GM19035 (cell line): ENCODE measurements around the gene RRP1B.
"Not testable (repeated sequence)": the region's sequence is repeated elsewhere in the genome, so short reads cannot be mapped to it uniquely, and the experiment has no call there.

Source experiments
- ATAC-seq: cut with Tn5 transposase; IDR thresholded peaks from one replicate; pipeline ENCODE4 v1.9.1; 2021; ENCODE audit not compliant: unreplicated experiment

The RRP1B gene

GRCh38 chr21:43697758-43698643 is 38.6 kb downstream of the RRP1B start:
- ATAC-seq: no peak

GRCh38 chr21:43699492-43699777 is 40.1 kb downstream of the RRP1B start:
- not testable (repeated sequence) for ATAC-seq

GRCh38 chr21:43699933-43700599 is 40.7 kb downstream of the RRP1B start:
- ATAC-seq: no peak

- no peak for ATAC-seq
Measured at GRCh38 chr21:43701936-43702784, 42.8 kb downstream of the RRP1B start.

DNA sequence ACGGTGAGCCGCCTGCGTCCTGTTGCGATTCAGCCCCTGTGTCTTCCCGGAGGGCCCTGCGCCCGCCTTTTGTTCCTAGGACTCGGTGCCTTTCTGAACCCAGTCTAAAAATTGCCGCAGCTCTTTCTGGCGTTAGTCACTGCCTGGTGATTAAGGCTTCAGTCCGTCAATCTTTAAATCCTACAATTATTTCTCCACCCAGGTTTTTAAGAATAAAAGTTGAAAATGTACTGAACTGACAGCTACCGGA is 43.4 kb downstream of the RRP1B start:
- ATAC-seq: no peak

DNA sequence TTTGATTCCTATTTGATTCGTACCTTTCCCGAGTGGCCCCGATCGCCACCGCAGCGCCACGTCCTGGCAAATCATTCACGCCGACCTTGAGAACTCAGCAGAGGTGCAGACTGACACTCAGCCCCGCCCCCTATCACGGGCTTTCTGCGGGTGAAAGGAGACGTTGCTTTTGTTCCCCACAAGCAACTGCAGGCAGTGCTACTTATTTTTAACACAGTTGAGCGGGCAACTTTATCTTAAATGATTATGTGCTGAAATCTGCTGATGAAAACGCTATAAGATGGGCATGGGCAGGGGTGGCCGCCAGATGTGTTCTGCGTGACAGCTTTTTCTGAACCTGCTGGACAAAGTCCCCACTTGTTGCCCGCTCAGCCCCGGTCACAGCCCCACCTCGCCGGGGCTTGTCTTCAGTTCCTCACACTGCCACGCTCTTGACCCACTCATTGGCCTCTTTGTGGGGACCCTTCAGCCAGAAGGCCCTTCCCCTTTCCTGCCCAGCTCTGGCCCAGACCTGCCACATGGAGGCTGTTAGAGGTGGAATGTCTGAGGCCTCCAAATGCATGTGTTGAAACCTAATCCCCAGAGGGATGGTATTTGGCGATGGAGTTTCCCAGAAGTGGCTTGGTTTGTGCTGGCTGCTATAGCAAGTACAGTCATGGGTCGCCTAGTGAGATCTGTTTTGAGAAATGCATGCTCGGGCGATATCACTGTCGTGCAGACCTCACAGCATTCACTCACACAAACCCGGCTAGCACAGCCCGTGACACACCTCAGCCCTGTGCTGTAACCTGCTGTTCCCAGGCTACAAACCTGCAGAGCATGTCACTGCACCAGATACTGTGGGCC is 43.9 kb downstream of the RRP1B start:
- no peak for ATAC-seq

DNA sequence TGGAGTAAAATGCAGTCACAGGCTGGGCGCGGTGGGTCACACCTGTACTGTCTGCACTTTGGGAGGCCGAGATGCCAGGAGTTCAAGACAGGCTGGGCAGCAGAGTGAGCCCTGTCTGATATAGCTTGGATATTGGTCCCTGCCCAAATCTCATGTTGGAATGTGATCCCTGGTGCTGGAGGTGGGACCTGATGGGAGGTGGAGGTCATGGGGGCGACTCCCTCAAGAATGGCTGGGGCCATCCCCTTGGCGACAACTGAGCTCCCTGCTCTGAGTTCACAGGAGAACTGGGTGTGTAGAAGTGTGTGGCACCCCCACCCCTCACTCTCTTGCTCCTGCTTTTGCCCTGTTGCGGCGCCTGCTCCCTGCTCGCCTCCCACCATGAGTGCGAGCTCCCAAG is 48.1 kb downstream of the RRP1B start:
- no peak for ATAC-seq

DNA sequence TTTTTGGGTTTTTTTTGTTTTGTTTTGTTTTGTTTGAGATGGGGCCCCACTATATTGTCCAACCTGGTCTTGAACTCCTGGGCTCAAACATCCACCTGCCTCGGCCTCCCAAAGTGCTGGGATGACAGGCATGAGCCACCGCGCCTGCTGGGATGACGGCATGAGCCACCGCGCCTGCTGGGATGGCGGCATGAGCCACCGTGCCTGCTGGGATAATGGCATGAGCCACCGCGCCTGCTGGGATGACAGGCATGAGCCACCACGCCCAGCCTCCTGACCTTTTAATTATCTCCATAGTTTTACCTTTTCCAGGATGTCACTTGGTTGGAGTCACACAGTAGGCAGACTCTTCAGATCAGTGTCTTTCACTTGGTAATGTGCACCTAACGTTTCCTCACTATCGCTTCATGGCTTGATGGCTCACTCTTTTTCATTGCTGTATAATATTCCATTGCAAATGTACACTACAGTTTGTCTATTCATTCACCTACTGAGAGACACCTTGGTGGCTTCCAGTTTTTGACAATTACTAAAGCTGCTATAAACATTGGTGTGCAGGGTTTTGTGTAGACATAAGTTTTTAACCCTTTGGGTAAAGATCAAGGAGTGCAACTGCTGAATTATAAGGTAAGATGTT is 49.5 kb downstream of the RRP1B start:
- ATAC-seq: no peak

- no peak for ATAC-seq
Measured at GRCh38 chr21:43712268-43712942, 53.0 kb downstream of the RRP1B start.

DNA sequence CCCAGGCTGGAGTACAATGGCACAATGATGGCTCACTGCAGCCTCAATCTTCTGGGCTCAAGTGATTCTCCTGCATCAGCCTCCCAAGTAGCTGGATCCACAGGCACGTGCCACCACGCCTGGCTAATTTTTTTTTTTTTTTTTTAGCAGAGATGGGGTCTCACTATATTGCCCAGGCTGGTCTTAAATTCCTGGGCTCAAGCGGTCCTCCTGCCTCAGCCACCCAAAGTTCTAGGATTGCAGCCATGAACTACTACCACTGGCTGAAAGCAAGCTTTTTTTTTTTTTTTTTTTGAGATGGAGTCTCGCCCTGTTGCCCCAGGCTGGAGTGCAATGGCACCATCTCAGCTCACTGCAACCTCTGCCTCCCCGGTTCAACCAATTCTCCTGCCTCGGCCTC is 53.8 kb downstream of the RRP1B start:
- ATAC-seq: not testable (repeated sequence)

DNA sequence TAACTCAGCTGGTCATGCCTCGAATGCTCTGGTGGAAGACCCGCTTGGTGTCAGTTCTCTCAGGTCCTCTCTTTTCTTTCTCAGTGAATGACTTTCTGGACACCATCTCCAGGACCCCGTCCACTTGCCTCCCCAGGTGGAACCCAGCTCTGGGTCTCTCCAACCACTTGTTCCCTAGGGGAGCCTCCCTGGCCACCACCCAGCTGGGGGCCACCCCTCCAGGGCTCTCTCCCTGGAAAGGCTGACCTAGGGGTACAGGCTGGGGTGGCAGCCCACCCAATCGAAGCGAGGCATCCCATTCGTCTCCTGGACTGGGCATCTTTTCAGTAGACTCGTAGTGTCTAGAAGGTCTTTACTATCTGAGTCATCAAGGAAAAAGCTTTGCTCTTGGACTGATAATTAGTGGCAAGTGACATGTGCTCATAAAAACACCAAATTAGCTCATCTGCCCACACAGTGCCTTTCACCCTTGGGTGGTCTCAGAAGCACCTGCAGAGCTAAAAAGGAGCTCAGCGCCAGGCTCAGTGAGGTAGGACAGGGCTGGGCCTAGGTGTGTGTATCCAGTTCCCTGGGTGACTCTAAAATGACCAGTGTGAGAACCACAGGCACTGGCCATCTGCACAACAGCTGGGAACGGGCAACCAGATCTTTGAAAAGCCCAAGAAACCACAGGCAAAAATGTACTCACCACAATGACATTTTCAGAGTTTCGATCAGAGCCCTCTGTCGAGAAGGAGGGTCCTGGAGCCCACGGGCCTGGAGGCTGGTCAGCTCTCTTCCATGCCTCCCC is 57.2 kb downstream of the RRP1B start:
- no peak for ATAC-seq

- ATAC-seq: no peak
Measured at GRCh38 chr21:43717166-43717853, 58.0 kb downstream of the RRP1B start.

DNA sequence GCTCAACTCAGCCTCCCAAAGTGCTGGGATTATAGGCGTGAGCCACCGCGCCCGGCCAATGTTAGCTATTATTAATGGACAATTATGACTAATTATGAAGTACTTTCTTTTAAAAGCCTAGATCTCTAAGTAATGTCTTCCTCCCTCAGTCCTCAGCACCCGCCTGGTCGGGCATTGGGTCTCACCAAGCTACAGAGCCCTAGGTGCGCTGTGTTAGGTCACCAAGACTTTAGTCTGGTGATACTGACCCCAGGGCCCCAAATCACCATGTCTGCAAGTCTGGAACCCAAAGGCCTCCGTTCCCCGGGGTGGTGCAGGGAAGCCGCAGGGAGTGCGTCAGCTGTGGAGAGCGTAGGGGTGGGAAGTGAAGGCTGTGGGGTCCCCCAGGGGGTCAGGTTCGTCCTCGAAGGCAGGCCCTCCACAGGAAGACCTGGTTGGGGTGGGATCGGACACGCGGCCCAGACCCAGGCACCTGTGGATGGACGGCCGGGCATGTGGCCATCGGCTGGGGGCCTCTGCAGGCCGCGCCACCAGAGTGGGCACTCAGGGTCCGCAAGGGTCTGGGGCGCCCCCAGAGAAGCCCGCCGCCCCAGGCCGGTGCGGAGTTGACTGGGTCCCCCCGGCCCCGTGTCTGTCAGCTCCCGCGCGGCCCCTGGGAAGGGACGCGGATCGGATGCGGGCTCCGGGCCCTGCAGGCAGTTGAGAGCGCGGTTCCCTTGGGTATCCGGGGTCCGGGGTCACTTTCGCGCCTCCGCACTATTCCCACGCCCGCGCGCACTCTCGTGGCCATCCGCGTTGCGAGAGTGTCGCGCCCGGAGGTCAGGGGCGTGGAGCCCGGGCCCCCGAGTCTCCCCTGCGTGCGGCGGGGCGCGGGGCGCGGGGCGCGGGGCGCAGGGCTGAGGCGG is 58.9 kb downstream of the RRP1B start:
- no peak for ATAC-seq

GRCh38 chr21:43718872-43719747 is 59.8 kb downstream of the RRP1B start, which contains the start of gene PDXK:
TSS of gene PDXK (plus strand) at chr21:43719129. CDS start at chr21:43719295, 166 bp downstream.
- peak; percentile 68 for ATAC-seq

GRCh38 chr21:43719748-43720538 is 60.6 kb downstream of the RRP1B start:
- no peak for ATAC-seq
